PC-3 (cell line): ENCODE results near the gene LMAN2L.

Experiments used
- EZH2 ChIP-seq: fragments of 300-600 bp; sonication (generic); IDR thresholded peaks from one replicate; pipeline ENCODE4 v1.6.1; 2017; ENCODE audit warnings: antibody characterized with exemption, mild to moderate bottlenecking, low read length; ENCODE audit not compliant: unreplicated experiment
- TF ChIP-seq, protein P1 (sequence below): fragments of 300-600 bp; sonication (generic); conservative IDR thresholded peaks from 2 replicates; pipeline ENCODE4 v1.5.1; 2017; ENCODE audit warnings: antibody characterized with exemption, low read depth, mild to moderate bottlenecking, low read length

DNA sequence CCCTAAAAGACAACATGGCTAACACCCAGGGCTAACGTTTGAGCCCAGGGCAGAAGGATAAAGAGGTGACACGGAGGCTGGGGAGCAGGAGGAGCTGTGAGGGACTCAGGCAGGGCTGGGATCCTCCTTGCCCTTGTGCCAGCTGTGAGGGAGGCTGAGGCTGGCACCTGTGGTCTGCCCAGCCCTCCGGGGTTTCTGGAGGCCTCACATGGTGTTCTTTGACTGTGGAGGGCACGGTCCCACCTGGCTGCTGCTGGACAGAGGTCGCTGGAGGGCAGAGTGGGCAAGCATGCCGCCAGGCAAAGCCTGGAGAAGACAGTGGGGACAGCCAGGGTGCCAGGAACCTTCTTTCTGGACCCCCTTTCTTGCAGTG, 49.4 kb upstream of the LMAN2L start:
- no peak for TF ChIP-seq EZH2
- TF ChIP-seq, protein P1, sequence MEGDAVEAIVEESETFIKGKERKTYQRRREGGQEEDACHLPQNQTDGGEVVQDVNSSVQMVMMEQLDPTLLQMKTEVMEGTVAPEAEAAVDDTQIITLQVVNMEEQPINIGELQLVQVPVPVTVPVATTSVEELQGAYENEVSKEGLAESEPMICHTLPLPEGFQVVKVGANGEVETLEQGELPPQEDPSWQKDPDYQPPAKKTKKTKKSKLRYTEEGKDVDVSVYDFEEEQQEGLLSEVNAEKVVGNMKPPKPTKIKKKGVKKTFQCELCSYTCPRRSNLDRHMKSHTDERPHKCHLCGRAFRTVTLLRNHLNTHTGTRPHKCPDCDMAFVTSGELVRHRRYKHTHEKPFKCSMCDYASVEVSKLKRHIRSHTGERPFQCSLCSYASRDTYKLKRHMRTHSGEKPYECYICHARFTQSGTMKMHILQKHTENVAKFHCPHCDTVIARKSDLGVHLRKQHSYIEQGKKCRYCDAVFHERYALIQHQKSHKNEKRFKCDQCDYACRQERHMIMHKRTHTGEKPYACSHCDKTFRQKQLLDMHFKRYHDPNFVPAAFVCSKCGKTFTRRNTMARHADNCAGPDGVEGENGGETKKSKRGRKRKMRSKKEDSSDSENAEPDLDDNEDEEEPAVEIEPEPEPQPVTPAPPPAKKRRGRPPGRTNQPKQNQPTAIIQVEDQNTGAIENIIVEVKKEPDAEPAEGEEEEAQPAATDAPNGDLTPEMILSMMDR, result no peak
